Stimulated activated CD8-positive, alpha-beta memory T cell treated with anti-CD3 and anti-CD28 coated beads, Interleukin-12 subunit alpha, Interleukin-12 subunit beta, amount 100 ng/mL, for 24 hours (primary cell): Measurements from ENCODE around the gene MRPS33.
"Not testable (repeated sequence)": the region's sequence is repeated elsewhere in the genome, so short reads cannot be mapped to it uniquely, and the experiment has no call there.

Experiments used
- DNase-seq: peaks from one replicate; pipeline ENCODE4 v3.0.0-alpha.2; 2020; ENCODE audit errors: extremely low read depth

MRPS33 gene

DNA sequence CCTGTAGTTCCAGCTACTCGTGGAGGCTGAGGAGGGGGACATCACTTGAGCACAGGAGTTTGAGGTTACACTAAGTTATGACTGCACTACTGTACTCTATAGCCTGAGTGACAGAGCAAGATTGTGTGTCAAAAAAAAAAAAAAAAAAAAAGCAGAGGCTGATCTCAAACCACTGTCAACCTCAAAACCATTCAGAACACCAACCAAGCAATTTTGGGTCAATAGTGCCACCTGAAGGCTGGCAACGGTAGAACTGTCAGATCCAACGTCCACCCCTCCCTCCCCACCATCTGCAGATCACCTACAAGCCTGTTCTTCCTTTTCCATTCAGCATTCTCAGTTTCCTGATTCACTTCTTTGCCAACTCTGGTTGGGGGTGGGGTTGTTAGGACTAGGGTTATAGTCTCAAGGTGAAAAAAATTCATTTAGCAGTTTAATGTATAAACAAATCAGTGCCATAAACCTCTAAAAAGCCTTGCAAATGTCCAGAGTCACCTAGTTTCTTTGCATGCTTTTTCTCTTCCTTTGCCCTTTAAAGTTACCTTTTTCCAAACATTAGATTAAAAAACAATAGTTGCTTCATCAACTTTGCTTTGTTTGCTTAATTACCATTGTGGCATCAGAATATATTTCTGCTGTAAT, 2.6 kb downstream of the MRPS33 start:
- peak; percentile 30 for DNase-seq

DNA sequence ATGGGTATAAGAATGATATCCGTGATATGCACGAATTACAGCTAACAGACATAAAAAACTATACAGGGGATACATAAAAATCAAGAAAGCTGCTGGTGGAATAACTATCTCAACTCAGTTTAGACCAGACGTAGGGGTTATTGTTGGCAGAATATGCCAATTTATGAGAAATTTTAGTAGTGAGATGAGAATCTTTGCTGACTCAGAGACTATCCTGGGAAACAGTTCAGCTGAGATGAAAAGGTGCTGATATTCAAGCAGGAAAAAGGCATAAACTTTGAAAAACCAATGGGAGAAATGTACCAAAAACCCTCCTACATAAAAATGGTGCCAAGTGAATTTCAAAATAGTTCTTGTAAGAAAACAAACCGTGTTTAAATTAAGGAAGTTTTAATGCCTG, 3.3 kb downstream of the MRPS33 start:
- DNase-seq = no peak

DNA sequence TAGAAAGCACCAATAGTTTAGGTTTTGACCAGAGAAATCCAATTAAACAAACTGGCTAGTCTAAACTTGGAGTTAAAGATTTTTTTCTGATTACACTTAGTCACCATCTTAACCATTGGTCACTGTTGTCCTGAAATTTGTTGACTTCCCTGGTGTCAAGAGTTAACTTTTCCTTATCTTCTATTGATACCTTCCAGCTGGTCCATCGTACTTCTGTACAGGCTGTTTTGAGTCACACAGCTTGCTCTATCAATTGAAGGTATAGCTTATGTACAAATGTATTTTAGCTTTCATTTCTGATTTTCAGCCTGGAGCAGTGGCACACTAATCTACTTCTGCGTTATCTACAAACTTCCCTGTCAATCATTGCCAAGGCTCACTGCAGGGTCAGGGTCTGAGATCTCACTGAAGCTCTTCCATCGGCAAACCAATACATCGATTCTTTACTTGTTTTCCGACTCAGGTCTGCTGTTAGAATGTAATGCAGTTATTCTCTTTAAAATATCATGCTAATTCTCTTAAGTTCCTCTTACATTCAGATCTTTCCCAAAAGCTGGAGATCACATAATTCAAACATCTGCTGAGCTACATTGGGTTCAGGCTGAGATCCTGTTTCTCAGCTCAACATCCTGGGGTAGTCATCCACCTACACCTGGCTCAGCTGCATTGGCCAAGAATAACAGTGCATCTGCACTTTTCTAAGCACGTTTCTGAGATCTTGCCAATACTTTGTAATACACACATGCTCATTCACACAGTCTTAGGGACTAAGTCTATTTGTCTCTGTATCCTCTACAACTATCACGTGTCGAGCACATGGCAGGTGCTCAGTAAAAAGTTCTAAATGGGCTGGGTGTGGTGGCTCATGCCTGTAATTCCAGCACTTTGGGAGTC, 11.3 kb downstream of the MRPS33 start:
- no peak for DNase-seq

DNA sequence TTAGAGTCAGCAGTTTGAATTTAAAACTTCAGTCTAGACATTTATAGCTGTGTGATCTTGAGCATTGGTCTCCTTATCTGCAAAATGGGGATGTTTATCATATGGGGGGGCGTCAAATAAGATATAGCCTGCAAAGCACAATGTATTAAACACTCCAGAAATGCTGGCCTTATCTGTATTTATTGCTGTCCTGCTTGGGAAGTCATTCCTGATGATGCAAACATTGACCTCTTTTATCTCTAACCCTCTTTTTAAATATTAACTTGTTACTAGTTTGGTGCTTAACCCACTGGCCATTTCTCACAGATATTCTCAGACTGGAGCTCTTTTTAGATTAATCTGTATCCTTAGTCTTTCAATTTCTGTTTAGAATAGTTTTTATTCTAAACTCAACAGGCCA, 13.2 kb downstream of the MRPS33 start:
- no peak for DNase-seq

DNA sequence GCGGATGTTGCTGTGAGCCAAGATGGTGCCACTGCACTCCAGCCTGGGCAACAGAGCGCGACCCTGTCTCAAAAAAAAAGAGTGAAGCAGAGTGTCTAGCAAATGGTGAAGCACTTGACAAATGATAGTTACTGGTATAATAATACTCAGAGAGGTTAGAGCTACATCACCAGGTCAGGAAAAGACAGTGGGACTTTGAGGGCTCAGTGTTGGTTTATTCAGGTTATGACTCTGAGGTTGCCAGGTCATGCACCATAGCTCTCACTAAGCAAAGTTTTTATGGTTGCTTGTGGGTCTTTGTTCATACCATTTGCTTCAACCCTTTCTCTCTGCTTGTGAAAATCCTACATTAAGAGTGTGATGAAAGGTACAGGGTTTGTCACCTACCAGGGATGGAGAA, 13.6 kb downstream of the MRPS33 start:
- DNase-seq = no peak

DNA sequence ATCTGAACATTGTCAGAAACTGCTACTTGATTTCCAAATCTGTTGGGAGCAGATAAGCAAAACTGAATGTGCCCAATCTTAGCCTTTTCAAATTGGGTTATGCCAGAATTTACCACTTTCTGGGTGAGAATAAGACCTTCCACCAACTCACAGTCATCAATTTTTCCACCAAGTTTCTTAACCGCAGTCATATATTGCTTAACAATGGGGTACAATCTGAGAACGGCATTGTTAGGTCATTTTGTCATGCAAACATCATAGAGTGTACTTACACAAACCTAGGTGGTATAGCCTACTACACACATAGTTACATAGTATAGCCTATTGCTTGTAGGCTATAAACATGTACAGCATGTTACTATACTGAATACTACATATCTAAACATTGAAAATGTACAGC, 16.0 kb downstream of the MRPS33 start:
- no peak for DNase-seq

DNA sequence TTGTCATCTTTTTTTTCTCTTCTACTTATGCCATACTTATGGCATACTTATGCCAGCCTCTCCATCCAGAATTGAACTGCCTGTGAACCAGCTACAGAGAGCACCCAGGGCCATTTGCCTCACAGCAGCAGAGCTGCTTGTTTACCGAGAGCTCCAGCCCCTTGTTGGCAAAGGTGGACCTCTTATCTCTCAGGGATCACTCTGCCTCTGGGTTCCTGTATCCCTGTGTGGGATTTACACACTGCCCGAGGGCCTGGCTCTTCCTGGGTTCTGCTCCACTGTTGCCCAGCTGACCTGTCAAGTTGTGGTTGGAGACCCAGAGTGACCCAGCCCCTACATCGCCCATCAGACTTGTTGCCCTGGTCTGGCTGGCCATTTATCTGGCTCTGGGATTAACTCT, 22.3 kb downstream of the MRPS33 start:
- no peak for DNase-seq

DNA sequence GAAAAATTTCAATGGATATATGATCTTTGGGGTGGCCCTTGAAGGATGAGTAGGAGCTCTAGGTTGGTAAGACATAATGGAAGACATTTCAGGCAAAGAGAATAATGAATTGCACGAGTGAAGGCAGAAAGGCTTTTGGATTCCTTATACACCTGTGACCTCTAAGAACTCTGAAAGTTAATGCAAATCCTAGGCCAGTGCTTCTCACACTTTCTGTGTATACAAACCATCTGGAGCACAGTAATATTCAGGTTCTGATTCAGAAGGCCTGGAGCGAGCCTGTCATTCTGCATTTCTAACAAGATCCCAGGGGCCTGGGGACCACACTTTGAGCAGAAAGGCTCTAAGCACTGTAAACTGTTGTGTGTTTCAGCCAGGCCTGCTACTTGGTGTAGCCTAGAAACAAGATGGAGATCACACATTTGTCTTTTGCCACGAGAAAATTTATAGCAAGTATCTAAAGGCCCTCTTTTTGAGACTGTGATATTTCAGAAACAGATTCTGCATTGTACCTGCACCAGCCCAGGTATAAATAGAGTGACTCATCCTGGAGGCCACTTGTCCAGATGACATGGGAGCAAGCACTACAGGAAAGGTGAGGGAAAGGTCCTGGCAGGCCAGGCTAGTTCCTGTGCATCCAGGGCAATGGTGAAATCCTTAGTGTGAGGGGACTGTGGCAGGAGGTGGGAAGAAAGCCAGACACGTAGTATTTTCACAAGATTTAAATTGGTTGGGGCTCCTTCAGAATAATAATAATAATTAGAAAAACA, 24.4 kb downstream of the MRPS33 start:
- DNase-seq = no peak

DNA sequence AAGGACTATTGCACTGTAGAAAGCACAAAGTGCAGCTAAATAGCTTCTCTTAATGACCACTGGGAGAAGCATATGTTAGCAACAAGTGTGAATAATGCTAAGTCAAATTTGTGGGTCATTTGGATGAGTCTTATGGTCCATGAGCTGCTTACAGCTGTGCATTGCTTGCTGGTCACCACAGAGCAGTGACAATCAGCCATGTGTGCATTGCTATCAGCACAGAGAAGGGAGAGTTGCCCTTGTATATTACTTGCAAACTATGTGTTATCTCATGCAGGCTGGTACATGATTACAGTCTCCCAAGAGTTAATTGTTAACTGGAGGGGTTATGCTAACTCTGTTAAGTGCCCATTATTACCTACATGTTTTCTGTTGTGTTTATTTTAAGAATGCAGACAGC, 25.7 kb downstream of the MRPS33 start:
- no peak for DNase-seq

DNA sequence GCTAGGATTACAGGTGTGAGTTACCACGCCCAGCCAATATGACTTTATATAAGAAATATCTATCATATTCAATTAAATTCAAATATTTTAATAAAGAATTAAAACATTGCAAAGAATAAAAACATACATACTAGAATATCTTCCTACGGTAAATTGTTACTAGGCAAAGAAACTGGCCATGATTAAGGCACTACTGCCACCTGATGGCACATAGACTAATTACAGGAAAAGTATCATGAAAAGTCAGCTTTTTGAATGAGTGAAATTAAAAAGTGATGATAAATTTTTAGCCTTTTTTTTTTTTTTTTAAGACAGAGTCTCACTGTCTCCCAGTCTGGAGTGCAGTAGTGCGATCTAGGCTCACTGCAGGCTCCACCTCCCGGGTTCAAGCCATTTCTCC, 30.9 kb downstream of the MRPS33 start:
- DNase-seq = no peak

DNA sequence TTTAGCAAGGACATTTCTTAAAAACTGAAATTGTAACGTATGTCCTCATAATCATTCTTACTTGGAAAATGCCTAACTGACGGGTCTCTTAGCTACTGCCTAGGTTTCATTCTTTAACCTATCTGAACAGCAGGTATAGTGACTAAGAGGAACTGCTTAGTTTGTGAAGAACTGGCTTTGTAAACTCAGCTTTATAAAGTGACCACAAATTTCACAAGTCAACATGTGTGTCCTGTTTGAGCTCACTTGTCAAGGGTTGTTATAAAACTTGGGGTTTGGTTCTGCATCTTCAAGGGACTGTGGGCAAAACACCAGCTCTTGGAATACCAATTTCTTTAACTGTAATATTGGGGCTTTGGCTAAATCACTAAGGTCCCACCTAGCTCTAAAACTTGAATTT, 32.2 kb downstream of the MRPS33 start:
- DNase-seq = no peak

DNA sequence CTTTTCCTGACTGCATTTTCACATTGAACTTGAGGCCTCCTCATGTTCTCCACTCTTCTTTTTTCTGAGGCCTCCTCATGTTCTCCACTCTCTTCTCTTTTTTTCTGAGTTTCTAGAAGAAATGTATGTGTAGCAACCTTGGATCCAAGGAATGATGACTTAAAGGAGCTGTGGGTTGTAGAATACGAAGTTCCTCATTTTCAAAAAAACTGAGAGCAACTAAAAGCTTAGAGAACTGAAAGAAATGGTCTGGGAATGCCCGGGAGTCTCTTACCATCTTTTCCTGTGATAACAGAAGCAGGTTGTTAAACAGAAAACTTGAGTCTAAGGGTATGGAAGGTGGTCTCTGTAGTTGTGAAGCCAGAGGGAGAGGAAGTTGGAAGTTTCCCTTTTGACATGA, 32.8 kb downstream of the MRPS33 start:
- DNase-seq = no peak

DNA sequence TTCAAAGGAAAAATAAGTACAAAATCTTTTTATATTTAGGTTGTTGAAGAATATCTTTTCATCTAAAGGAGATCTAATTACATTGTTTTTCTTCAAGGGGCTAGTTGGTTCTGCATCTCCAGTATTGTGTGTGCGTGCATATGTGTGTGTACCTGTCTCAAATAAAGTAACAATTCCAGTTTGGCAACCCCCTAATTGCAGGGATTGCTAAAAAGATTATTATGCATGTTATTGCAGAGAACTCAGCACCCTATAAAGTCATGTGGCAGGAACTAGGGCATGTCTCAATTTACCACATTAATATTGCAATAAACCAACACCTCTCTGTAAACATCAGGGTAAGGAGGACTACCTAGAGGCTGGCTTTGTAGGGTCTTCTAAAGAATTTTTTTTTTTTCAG, 37.0 kb downstream of the MRPS33 start:
- DNase-seq = no peak

DNA sequence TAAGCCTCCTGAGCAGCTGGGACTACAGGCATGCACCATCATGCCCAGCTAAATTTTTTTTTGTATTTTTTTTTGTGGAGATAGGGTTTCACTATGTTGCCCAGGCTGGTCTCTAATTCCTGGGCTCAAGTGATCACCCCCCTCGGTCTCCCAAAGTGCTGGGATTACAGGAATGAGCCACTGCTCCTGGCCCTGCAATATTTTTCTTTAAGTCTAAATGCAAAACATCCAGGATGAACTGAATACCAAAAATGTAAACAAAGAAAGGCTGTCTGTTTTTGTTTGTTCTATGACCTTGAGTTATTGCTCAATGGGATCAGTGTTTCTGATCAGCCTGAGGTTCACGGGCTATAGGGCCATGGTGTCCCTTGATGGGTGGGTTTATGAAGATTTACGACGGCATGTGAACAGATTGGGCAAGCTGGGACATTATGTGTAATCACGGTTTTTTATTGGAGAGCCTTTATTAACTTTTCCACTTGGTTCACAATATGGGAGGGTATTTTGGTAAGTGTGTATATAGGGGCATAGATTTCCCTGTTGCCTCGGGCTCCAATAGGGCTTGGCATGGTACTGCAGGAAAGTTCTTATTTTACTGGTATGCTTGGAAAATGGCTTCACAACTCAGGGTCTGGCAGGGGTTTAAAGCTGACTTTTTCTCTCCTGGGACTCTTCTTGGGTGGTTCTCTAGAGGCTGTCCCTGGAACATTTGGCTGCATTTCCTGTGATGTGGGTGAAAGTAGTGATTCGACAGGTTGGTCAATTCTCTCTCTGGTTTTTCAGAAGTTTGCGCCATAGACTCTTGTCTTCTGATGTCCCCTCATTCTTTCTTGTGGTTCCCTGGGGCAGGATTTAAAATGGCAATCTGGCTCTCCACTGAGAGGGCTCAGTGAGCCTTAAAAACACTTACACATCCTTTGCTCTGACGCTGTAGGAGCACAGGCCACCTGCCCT, 41.6 kb downstream of the MRPS33 start:
- no peak for DNase-seq

DNA sequence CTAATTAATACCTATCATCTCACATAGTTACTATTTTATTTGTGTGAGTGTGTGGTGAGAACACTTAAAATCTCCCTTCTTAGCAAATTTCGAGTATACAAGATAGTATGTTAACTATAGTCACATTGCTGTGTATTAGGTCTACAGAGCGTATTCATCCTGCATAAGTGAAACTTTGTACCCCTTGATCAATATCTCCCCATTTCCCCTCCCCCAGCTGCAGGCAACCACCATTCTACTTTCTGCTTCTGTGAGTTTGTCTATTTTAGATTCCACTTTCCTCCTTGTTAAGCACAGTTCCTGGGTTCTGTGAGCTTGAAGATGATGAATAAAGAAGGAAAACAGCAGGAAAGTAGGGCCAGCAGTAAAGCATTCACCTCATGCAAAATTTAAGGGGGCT, 42.4 kb downstream of the MRPS33 start:
- no peak for DNase-seq

DNA sequence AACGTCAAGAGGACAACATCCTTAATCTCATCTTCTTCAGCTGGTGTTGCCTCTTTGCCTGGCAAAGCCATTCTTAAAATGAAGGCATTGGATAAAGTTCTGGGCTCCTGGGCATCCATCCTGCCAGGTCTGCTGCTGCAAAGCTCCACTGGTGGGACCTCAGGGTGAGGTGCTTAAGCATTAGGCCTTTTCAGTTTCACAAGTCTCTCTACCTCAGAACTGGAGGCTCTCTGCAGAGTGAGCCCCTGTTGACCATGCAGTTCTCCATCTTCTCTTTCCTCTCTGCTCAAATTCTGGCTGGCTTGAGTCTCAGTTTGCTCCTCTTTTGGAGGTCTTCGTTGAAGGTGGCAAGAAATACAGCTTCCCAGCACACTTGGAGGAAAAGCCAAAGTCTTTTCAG, 47.3 kb downstream of the MRPS33 start:
- DNase-seq = no peak

DNA sequence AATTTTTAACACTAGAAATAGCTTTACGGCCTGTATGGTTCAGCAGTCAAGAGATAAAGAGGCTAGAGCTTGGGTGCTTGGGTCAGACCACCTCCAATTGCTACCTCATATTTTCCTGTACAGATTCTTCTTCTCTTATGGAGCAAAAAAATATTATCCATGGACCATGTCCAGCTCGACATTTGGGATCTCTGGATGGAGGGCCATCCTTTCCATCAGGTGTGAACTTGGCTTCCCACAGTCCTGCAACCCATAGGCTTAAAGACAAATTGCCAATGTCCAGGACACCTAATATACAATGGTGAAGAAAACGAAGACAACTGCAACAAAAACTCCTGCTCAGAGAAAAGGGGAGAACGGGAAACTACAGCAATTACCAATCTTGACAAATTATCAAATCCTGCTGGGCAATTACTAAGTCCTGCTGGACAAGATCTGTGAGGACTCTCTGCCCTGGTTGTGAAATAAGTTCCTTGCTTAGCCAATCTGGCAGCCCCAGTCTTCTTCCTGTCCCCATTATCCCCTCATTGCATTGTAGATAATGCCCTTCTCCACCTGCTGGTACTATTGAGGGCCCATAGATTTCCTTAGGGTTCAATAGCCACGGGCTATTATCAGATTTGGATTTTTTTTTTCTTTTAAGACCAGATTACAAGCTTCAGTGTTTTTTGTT, 48.1 kb downstream of the MRPS33 start:
- DNase-seq = no peak

DNA sequence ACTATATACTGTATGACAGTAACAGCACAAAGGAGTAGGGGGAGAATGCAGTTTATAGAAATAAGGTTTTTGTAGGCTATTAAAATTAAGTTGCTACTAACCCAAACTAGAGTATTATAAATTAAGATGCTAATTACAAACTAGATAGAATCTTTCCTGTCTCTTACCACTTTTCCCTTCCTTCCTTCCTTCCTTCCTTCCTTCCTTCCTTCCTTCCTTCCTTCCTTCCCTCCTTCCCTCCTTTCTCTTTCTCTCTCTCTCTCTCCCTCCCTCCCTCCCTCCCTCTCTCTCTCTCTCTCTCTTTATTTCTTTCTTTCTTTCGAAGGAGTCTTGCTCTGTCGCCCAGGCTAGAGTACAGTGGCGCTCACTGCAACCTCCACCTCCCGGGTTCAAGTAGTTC, 53.6 kb downstream of the MRPS33 start:
- no peak for DNase-seq

DNA sequence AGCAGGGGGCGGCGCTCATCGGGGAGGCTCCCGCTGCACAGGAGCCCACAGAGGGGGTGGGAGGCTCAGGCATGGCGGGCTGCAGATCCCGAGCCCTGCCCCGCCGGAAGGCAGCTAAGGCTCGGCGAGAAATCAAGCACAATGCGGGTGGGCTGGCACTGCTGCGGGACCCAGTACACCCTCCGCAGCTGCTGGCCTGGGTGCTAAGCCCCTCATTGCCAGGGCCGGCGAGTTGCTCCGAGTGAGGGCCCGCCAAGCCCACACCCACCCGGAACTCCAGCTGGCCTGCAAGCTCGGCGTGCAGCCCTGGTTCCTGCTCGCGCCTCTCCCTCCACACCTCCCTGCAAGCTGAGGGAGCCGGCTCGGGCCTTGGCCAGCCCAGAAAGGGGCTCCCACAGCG, 57.8 kb downstream of the MRPS33 start:
- not testable (repeated sequence) for DNase-seq
